HL-60 (cell line): ENCODE results near the gene MIA3.
"Not testable (repeated sequence)": the region's sequence is repeated elsewhere in the genome, so short reads cannot be mapped to it uniquely, and the experiment has no call there.

Experiments
- DNase-seq, 2 experiments: peaks; one replicate each; pipeline ENCODE4 v3.0.0-alpha.2; 2010 to 2020; ENCODE audit warnings: low read depth in 1 of 2, low spot score in 1 of 2
- H3K27ac ChIP-seq: fragments of 250-450 bp; sonication (Bioruptor Pico); replicated peaks from 2 replicates; pipeline ENCODE4 v1.5.1; 2020; ENCODE audit warnings: mild to moderate bottlenecking, moderate library complexity
- H3K27me3 ChIP-seq: fragments of 250-450 bp; sonication (Bioruptor Pico); 2 replicates; pipeline ENCODE4 v1.5.1; 2021; ENCODE audit warnings: mild to moderate bottlenecking, moderate library complexity; ENCODE audit not compliant: insufficient read depth, poor library complexity, severe bottlenecking
- H3K4me3 ChIP-seq: replicated peaks from 2 replicates; pipeline ENCODE4 v1.5.1; 2011; ENCODE audit warnings: mild to moderate bottlenecking, control low read depth, low read length; ENCODE audit not compliant: insufficient read depth
- CTCF ChIP-seq: IDR thresholded peaks from one replicate; pipeline ENCODE4 v1.5.1; 2011; ENCODE audit warnings: low read length, control low read depth, inconsistent platforms; ENCODE audit not compliant: insufficient read depth
- GABPA ChIP-seq: IDR thresholded peaks from 2 replicates; pipeline ENCODE4 v1.6.1; 2012; ENCODE audit warnings: low read depth
- POLR2AphosphoS5 ChIP-seq: IDR thresholded peaks from 2 replicates; pipeline ENCODE4 v1.6.1; 2012; ENCODE audit warnings: low read depth
- REST ChIP-seq: IDR thresholded peaks from 2 replicates; pipeline ENCODE4 v1.6.1; 2012; ENCODE audit warnings: low read depth; ENCODE audit not compliant: insufficient replicate concordance
- SPI1 ChIP-seq: IDR thresholded peaks from 2 replicates; pipeline ENCODE4 v1.6.1; 2012; ENCODE audit warnings: low read depth, mild to moderate bottlenecking, borderline replicate concordance

MIA3 gene

GRCh38 chr1:222606757-222607156 is 11.1 kb upstream of the MIA3 start:
- Histone ChIP-seq H3K27ac (no peak overlapping the region), H3K4me3 (no peak overlapping the region), H3K27me3 (no peaks in the 10 kb centered on the region)
- no peak for DNase-seq
- TF ChIP-seq SPI1 (no peak), CTCF (no peak), POLR2AphosphoS5 (no peak), GABPA (no peak), REST (no peak)

GRCh38 chr1:222609111-222609510 is 8.8 kb upstream of the MIA3 start:
- DNase-seq, result not testable (repeated sequence)

GRCh38 chr1:222610728-222611127 is 7.2 kb upstream of the MIA3 start:
- no peak overlapping the region for H3K27ac ChIP-seq
- no peaks in the 10 kb centered on the region for H3K27me3 ChIP-seq
- DNase-seq, result no peak
- TF ChIP-seq CTCF (no peak), GABPA (no peak), POLR2AphosphoS5 (no peak), REST (no peak), SPI1 (no peak)
- no peak overlapping the region for H3K4me3 ChIP-seq

More at GRCh38 chr1:222609111-222609510, 8.8 kb upstream of the MIA3 start:
- H3K4me3 ChIP-seq, H3K27ac ChIP-seq, H3K27me3 ChIP-seq: not testable (repeated sequence)

- no peak for DNase-seq
- H3K27me3 ChIP-seq, result no peaks in the 10 kb centered on the region
- H3K27ac ChIP-seq, result no peak overlapping the region
- TF ChIP-seq CTCF (no peak), SPI1 (no peak), GABPA (no peak)
- no peak overlapping the region for H3K4me3 ChIP-seq
These were observed 4.3 kb upstream of the MIA3 start for GRCh38 chr1:222613627-222614026.
